HG02884 (cell line): ENCODE measurements around the gene TUSC1.
A peak's percentile ranks its signal among the peaks of the same experiment; 100 is the strongest.
"Not testable (repeated sequence)": the region's sequence is repeated elsewhere in the genome, so short reads cannot be mapped to it uniquely, and the experiment has no call there.

Experiments
- ATAC-seq: cut with Tn5 transposase; IDR thresholded peaks from one replicate; pipeline ENCODE4 v1.9.1; 2021; ENCODE audit warnings: mild to moderate bottlenecking, moderate library complexity; ENCODE audit not compliant: unreplicated experiment

The TUSC1 gene

GRCh38 chr9:25678147-25678666 is at the start of gene TUSC1:
Gene TUSC1 (minus strand): TSS chr9:25678444. CDS start chr9:25678312, 132 bp downstream.
- peak; percentile 54 for ATAC-seq

GRCh38 chr9:25726871-25727410 is 48.7 kb upstream of the TUSC1 start:
- ATAC-seq, result no peak

- no peak for ATAC-seq
Observed at GRCh38 chr9:25724424-25724823, 46.2 kb upstream of the TUSC1 start.

- ATAC-seq, result no peak
Observed at GRCh38 chr9:25716220-25716872, 38.1 kb upstream of the TUSC1 start.

- no peak for ATAC-seq
Observed at GRCh38 chr9:25709941-25710340, 31.7 kb upstream of the TUSC1 start.

- no peak for ATAC-seq
Observed at GRCh38 chr9:25704800-25705199, 26.6 kb upstream of the TUSC1 start.

- no peak for ATAC-seq
Observed at GRCh38 chr9:25703701-25704357, 25.6 kb upstream of the TUSC1 start.

- ATAC-seq, result no peak
Observed at GRCh38 chr9:25702536-25702935, 24.3 kb upstream of the TUSC1 start.

GRCh38 chr9:25700899-25701298 is 22.7 kb upstream of the TUSC1 start:
- ATAC-seq, result not testable (repeated sequence)

- no peak for ATAC-seq
Observed at GRCh38 chr9:25700430-25700829, 22.2 kb upstream of the TUSC1 start.

GRCh38 chr9:25691786-25692185 is 13.5 kb upstream of the TUSC1 start:
- ATAC-seq, result no peak

GRCh38 chr9:25684321-25684720 is 6.1 kb upstream of the TUSC1 start:
- no peak for ATAC-seq

- ATAC-seq, result no peak
Observed at GRCh38 chr9:25681266-25681665, 3.0 kb upstream of the TUSC1 start.

GRCh38 chr9:25678846-25679360 is 659 bp upstream of the TUSC1 start:
- no peak for ATAC-seq

GRCh38 chr9:25677301-25678146 is 720 bp downstream of the TUSC1 start:
- peak; percentile 36 for ATAC-seq

GRCh38 chr9:25675858-25676257 is 2.4 kb downstream of the TUSC1 start:
- ATAC-seq, result not testable (repeated sequence)

- no peak for ATAC-seq
Observed at GRCh38 chr9:25658571-25658970, 19.7 kb downstream of the TUSC1 start.

GRCh38 chr9:25654417-25654816 is 23.8 kb downstream of the TUSC1 start:
- ATAC-seq, result no peak

GRCh38 chr9:25648116-25648515 is 30.1 kb downstream of the TUSC1 start:
- ATAC-seq, result no peak

GRCh38 chr9:25636026-25636425 is 42.2 kb downstream of the TUSC1 start:
- no peak for ATAC-seq

- ATAC-seq, result no peak
Observed at GRCh38 chr9:25629231-25629630, 49.0 kb downstream of the TUSC1 start.
